Prostate gland (tissue), 2 donors: ENCODE data around the gene TXNRD3. TPM values are rescaled to one million over a fixed set of nuclear protein-coding genes. Genes with fewer than 3 reads are reported as not detected.

Experiments used
- DNase-seq: peaks from one replicate; pipeline ENCODE4 v3.0.0-alpha.2; 2019; ENCODE audit warnings: low spot score
- H3K27ac ChIP-seq, 2 donors: fragments of 200-600 bp; sonication (generic); 2 replicates each; pipeline ENCODE4 v1.5.1; 2017 to 2019
- H3K27me3 ChIP-seq: fragments of 200-600 bp; sonication (generic); replicated peaks from 2 replicates; pipeline ENCODE4 v1.5.1; 2019; ENCODE audit not compliant: insufficient read depth
- H3K36me3 ChIP-seq, 2 donors: fragments of 200-600 bp; sonication (generic); 1 replicate in 1 of 2; 2 replicates in 1 of 2; pipeline versions ENCODE4 v1.5.1 to v1.8.1; 2017 to 2019
- H3K4me1 ChIP-seq: fragments of 200-600 bp; sonication (generic); replicated peaks from 2 replicates; pipeline ENCODE4 v1.5.1; 2019
- H3K4me3 ChIP-seq, 2 donors: fragments of 200-600 bp; sonication (generic); 2 replicates each; pipeline ENCODE4 v1.5.1; 2017 to 2019
- H3K9me3 ChIP-seq: fragments of 200-600 bp; sonication (generic); 2 replicates; pipeline ENCODE4 v1.5.1; 2017
- POLR2A ChIP-seq: fragments of 450-650 bp; IDR thresholded peaks from one replicate; pipeline ENCODE4 v1.6.1; 2016; ENCODE audit warnings: antibody characterized with exemption, mild to moderate bottlenecking
- POLR2AphosphoS5 ChIP-seq: sonication (generic); formaldehyde crosslinking; IDR thresholded peaks from one replicate; pipeline ENCODE4 v1.6.1; 2017; ENCODE audit warnings: antibody characterized with exemption
- WGBS: methylation state at CpG from one replicate; pipeline ENCODE4 v1.1.5; 2018; 5-methylcytosine and 5-hydroxymethylcytosine counted together
- intact Hi-C: fragments of 100-400 bp; cut with DNase I; formaldehyde crosslinking; loops from one replicate; pipeline ENCODE4 v1.14.2; 2022
- total RNA-seq, 2 donors: library from RNA; depleted of rRNA; stranded (reverse); fragments of >200 nt; gene quantifications; one replicate each; pipeline ENCODE4 v1.1.0, GENCODE V29; 2016
- TF ChIP-seq, protein P1 (sequence below), 4 experiments: fragments of 200-600 bp in 2 of 4; fragments of 450-650 bp in 2 of 4; sonication (generic) in 2 of 4; IDR thresholded peaks; 1 replicate in 3 of 4; 2 replicates in 1 of 4; pipeline ENCODE4 v1.5.1; 2016 to 2019; ENCODE audit warnings: antibody characterized with exemption in 4 of 4, mild to moderate bottlenecking in 2 of 4, moderate library complexity in 2 of 4

TXNRD3 gene
- total RNA-seq, 2 donors from 2014 or later, result 14.4 to 20.7 TPM

DNA sequence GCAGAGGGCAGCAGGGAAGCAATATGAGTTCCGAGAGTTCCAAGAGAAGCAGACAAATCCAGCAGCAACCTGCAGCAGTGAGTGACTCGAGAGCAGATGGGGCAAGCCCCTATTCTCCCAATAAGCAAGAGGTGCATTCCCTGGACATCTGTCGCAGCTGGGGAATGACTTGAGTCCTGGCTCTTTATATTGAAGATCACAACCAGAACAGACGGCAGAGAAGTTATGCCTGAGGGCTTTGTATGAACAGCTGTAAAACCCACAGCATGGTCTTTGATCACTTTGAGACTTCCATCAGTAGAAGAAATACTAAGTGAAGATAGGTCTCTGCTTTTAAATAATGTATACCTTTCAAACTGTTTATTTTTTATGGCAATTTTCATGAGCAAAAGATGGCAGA, 72.6 kb downstream of the TXNRD3 start:
- TF ChIP-seq, protein P1, sequence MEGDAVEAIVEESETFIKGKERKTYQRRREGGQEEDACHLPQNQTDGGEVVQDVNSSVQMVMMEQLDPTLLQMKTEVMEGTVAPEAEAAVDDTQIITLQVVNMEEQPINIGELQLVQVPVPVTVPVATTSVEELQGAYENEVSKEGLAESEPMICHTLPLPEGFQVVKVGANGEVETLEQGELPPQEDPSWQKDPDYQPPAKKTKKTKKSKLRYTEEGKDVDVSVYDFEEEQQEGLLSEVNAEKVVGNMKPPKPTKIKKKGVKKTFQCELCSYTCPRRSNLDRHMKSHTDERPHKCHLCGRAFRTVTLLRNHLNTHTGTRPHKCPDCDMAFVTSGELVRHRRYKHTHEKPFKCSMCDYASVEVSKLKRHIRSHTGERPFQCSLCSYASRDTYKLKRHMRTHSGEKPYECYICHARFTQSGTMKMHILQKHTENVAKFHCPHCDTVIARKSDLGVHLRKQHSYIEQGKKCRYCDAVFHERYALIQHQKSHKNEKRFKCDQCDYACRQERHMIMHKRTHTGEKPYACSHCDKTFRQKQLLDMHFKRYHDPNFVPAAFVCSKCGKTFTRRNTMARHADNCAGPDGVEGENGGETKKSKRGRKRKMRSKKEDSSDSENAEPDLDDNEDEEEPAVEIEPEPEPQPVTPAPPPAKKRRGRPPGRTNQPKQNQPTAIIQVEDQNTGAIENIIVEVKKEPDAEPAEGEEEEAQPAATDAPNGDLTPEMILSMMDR (IDR thresholded peaks at IDR 0.05), result no peak
- TF ChIP-seq POLR2AphosphoS5 (no peak), POLR2A (no peak)
- H3K36me3 ChIP-seq, result no peaks in the 10 kb centered on the region
- H3K4me3 ChIP-seq, result no peak overlapping the region
- no peaks in the 10 kb centered on the region for H3K9me3 ChIP-seq
- no peak overlapping the region for H3K27ac ChIP-seq
- DNase-seq, result no peak
- intact Hi-C loops, result no loop called here
- H3K4me1 ChIP-seq, result no peaks in the 10 kb centered on the region
- WGBS, result 63% methylated on average over 4 of the region's 4 CpGs
- no peaks in the 10 kb centered on the region for H3K27me3 ChIP-seq

DNA sequence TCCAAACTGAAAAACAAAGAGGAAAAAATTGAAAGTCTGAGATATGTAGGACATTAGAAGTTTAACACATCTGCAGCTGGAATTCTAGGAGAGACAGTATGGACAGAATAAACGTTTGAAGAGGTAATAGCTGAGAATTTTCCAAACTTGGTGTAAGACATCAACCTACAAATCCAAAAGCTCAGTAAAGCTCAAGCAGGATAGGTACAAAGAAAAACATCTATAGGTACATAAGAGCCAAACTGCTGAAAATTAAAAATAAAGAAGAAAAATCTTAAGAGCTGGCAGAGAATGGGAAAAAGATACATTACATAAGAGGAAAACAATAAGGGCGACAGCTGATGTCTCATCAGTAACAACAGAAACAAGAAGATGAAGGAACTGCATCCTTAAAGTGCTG, 73.4 kb downstream of the TXNRD3 start:
- no peak overlapping the region for H3K4me3 ChIP-seq
- no peaks in the 10 kb centered on the region for H3K4me1 ChIP-seq
- no peaks in the 10 kb centered on the region for H3K27me3 ChIP-seq
- H3K9me3 ChIP-seq, result no peaks in the 10 kb centered on the region
- no peak overlapping the region for H3K27ac ChIP-seq
- H3K36me3 ChIP-seq, result no peaks in the 10 kb centered on the region
- WGBS, result 83% methylated on average over 2 of the region's 2 CpGs
- intact Hi-C loops, result no loop called here
- TF ChIP-seq POLR2A, result no peak
- TF ChIP-seq POLR2AphosphoS5, result no peak
- TF ChIP-seq, protein P1 (IDR thresholded peaks at IDR 0.05), result no peak
- DNase-seq, result no peak

DNA sequence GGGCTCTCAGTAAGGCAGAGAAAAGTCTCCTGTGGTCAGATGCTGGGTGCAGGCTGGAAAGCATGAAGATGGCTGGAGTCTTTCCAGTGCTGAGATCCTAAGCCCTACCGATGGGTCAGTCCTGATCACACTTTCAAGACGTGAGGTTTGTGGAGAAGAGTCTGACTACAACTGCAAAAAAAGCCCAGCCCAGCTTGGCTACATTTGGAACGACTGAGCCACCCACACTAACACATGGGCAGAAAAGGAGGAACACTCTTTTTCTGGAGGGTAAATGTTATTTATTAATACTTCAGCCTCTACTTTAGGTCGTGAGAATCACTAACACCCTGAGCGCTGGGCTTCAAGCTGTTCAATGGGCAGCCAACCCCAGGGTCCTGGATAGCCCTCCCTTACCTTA, 74.2 kb downstream of the TXNRD3 start:
- WGBS, result 95% methylated on average over 5 of the region's 5 CpGs
- Histone ChIP-seq H3K36me3 (no peaks in the 10 kb centered on the region), H3K4me3 (no peak overlapping the region), H3K4me1 (no peaks in the 10 kb centered on the region), H3K9me3 (no peaks in the 10 kb centered on the region), H3K27me3 (no peaks in the 10 kb centered on the region), H3K27ac (no peak overlapping the region)
- intact Hi-C loops, result no loop called here
- TF ChIP-seq POLR2AphosphoS5, result no peak
- TF ChIP-seq, protein P1 (IDR thresholded peaks at IDR 0.05), result no peak
- DNase-seq, result no peak

DNA sequence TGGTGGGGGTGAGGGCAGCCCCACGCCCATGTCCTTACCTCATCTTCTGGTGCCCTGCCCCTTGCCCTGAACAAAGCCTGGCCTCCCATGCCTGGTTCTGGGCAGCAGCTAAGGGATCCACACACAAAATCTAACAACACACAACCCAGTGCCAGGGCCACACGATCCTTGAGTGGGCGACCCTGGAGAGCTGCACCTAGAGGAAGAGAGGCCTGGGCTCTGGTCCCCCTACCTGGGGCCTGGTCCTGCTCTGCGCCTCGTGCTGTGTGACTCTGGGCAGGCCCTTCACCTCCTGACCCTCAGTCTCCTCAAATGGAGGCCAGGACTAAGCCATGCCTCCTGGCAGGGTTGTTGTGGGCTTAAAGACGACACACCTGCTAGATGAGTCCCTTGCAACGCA, 76.2 kb downstream of the TXNRD3 start:
- TF ChIP-seq POLR2A, result no peak
- TF ChIP-seq, protein P1 (IDR thresholded peaks at IDR 0.05), result no peak
- no peak for TF ChIP-seq POLR2AphosphoS5
- intact Hi-C loops, result no loop called here
- Histone ChIP-seq H3K9me3 (no peaks in the 10 kb centered on the region), H3K4me1 (no peaks in the 10 kb centered on the region), H3K36me3 (no peaks in the 10 kb centered on the region), H3K4me3 (no peak overlapping the region), H3K27ac (no peak overlapping the region), H3K27me3 (no peaks in the 10 kb centered on the region)
- DNase-seq, result no peak
- 93% methylated on average over 7 of the region's 7 CpGs for WGBS

DNA sequence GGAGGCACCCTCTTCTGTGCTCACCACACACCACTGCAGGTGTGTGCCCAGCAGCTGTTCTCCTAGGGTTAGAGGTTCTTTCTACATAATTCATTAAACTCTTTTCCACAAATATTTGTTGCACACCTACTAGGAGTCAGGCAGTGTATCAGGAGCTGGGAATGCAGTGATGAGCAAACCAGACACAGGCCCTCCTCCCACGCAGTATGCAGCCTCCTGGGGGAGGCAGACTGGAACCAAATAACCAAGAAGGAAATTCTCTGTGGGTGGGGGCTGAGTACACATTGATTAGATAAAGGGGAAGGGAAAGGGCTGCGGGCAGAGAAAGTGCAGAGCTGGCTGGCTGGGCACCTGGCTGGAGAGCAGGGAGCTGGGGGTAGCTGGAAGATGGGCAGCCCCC, 77.7 kb downstream of the TXNRD3 start:
- Histone ChIP-seq H3K27me3 (no peaks in the 10 kb centered on the region), H3K9me3 (no peaks in the 10 kb centered on the region), H3K4me3 (no peak overlapping the region), H3K36me3 (no peaks in the 10 kb centered on the region), H3K27ac (no peak overlapping the region), H3K4me1 (no peaks in the 10 kb centered on the region)
- DNase-seq, result no peak
- intact Hi-C loops, result no loop called here
- 76% methylated on average over 2 of the region's 2 CpGs for WGBS
- TF ChIP-seq POLR2AphosphoS5 (no peak), POLR2A (no peak)
- TF ChIP-seq, protein P1 (IDR thresholded peaks at IDR 0.05), result no peak
